ENCODE results near the gene DKC1.
"Not testable (repeated sequence)": the region's sequence is repeated elsewhere in the genome, so short reads cannot be mapped to it uniquely, and the experiment has no call there.

DKC1 gene

GRCh38 chrX:154817048-154817618 is 54.5 kb downstream of the DKC1 start:
- not testable (repeated sequence) for H3K27me3 ChIP-seq (ENCODE audit: control insufficient read depth in 1 of 2, insufficient read depth in 2 of 2, low read length in 2 of 2); H3K9me3 ChIP-seq (ENCODE audit: control insufficient read depth in 1 of 2, low read length in 2 of 2); H3K36me3 ChIP-seq (ENCODE audit: control insufficient read depth in 1 of 2, insufficient read depth in 2 of 2, low read length in 2 of 2); H3K9ac ChIP-seq (ENCODE audit: low read depth in 1 of 2, low read length in 2 of 2); H3K4me3 ChIP-seq (ENCODE audit: low read depth in 1 of 2, low read length in 2 of 2); H3K4me1 ChIP-seq (ENCODE audit: control insufficient read depth in 1 of 2, insufficient read depth in 2 of 2, low read length in 2 of 2); H3K27ac ChIP-seq (ENCODE audit: low read depth, low read length)

GRCh38 chrX:154818916-154819770 is 56.5 kb downstream of the DKC1 start:
- Histone ChIP-seq H3K9me3 (ENCODE audit: control insufficient read depth in 1 of 2, low read length in 2 of 2) (no peaks in the 10 kb centered on the region), H3K9ac (ENCODE audit: low read depth in 1 of 2, low read length in 2 of 2) (no peak overlapping the region), H3K36me3 (ENCODE audit: control insufficient read depth in 1 of 2, insufficient read depth in 2 of 2, low read length in 2 of 2) (no peaks in the 10 kb centered on the region), H3K4me3 (ENCODE audit: low read depth in 1 of 2, low read length in 2 of 2) (no peak overlapping the region), H3K27ac (ENCODE audit: low read depth, low read length) (no peak overlapping the region), H3K4me1 (ENCODE audit: control insufficient read depth in 1 of 2, insufficient read depth in 2 of 2, low read length in 2 of 2) (no peaks in the 10 kb centered on the region), H3K27me3 (ENCODE audit: control insufficient read depth in 1 of 2, insufficient read depth in 2 of 2, low read length in 2 of 2) (no peaks in the 10 kb centered on the region)

GRCh38 chrX:154819771-154820341 is 57.2 kb downstream of the DKC1 start:
- no peak overlapping the region for H3K9ac ChIP-seq (ENCODE audit: low read depth in 1 of 2, low read length in 2 of 2)
- no peaks in the 10 kb centered on the region for H3K9me3 ChIP-seq (ENCODE audit: control insufficient read depth in 1 of 2, low read length in 2 of 2)
- no peaks in the 10 kb centered on the region for H3K4me1 ChIP-seq (ENCODE audit: control insufficient read depth in 1 of 2, insufficient read depth in 2 of 2, low read length in 2 of 2)
- no peak overlapping the region for H3K27ac ChIP-seq (ENCODE audit: low read depth, low read length)
- H3K4me3 ChIP-seq (ENCODE audit: low read depth in 1 of 2, low read length in 2 of 2) = no peak overlapping the region
- no peaks in the 10 kb centered on the region for H3K36me3 ChIP-seq (ENCODE audit: control insufficient read depth in 1 of 2, insufficient read depth in 2 of 2, low read length in 2 of 2)
- H3K27me3 ChIP-seq (ENCODE audit: control insufficient read depth in 1 of 2, insufficient read depth in 2 of 2, low read length in 2 of 2) = no peaks in the 10 kb centered on the region

GRCh38 chrX:154821523-154821922 is 58.9 kb downstream of the DKC1 start:
- Histone ChIP-seq H3K9me3 (ENCODE audit: control insufficient read depth in 1 of 2, low read length in 2 of 2) (no peaks in the 10 kb centered on the region), H3K27ac (ENCODE audit: low read depth, low read length) (no peak overlapping the region), H3K4me1 (ENCODE audit: control insufficient read depth in 1 of 2, insufficient read depth in 2 of 2, low read length in 2 of 2) (no peaks in the 10 kb centered on the region), H3K4me3 (ENCODE audit: low read depth in 1 of 2, low read length in 2 of 2) (no peak overlapping the region), H3K27me3 (ENCODE audit: control insufficient read depth in 1 of 2, insufficient read depth in 2 of 2, low read length in 2 of 2) (no peaks in the 10 kb centered on the region), H3K9ac (ENCODE audit: low read depth in 1 of 2, low read length in 2 of 2) (no peak overlapping the region), H3K36me3 (ENCODE audit: control insufficient read depth in 1 of 2, insufficient read depth in 2 of 2, low read length in 2 of 2) (no peaks in the 10 kb centered on the region)

- H3K4me1 ChIP-seq (ENCODE audit: control insufficient read depth in 1 of 2, insufficient read depth in 2 of 2, low read length in 2 of 2) = no peaks in the 10 kb centered on the region
- no peaks in the 10 kb centered on the region for H3K36me3 ChIP-seq (ENCODE audit: control insufficient read depth in 1 of 2, insufficient read depth in 2 of 2, low read length in 2 of 2)
- no peak overlapping the region for H3K27ac ChIP-seq (ENCODE audit: low read depth, low read length)
- no peaks in the 10 kb centered on the region for H3K9me3 ChIP-seq (ENCODE audit: control insufficient read depth in 1 of 2, low read length in 2 of 2)
- no peak overlapping the region for H3K4me3 ChIP-seq (ENCODE audit: low read depth in 1 of 2, low read length in 2 of 2)
- no peaks in the 10 kb centered on the region for H3K27me3 ChIP-seq (ENCODE audit: control insufficient read depth in 1 of 2, insufficient read depth in 2 of 2, low read length in 2 of 2)
- H3K9ac ChIP-seq (ENCODE audit: low read depth in 1 of 2, low read length in 2 of 2) = no peak overlapping the region
Observed at GRCh38 chrX:154822029-154822428, 59.4 kb downstream of the DKC1 start.

GRCh38 chrX:154824638-154825037 is 62.0 kb downstream of the DKC1 start:
- Histone ChIP-seq H3K36me3 (ENCODE audit: control insufficient read depth in 1 of 2, insufficient read depth in 2 of 2, low read length in 2 of 2) (no peaks in the 10 kb centered on the region), H3K4me1 (ENCODE audit: control insufficient read depth in 1 of 2, insufficient read depth in 2 of 2, low read length in 2 of 2) (peaks cover 18% of the 10 kb centered on the region in 2 donors), H3K27me3 (ENCODE audit: control insufficient read depth in 1 of 2, insufficient read depth in 2 of 2, low read length in 2 of 2) (no peaks in the 10 kb centered on the region), H3K9me3 (ENCODE audit: control insufficient read depth in 1 of 2, low read length in 2 of 2) (no peaks in the 10 kb centered on the region), H3K4me3 (ENCODE audit: low read depth in 1 of 2, low read length in 2 of 2) (no peak overlapping the region), H3K27ac (ENCODE audit: low read depth, low read length) (no peak overlapping the region), H3K9ac (ENCODE audit: low read depth in 1 of 2, low read length in 2 of 2) (no peak overlapping the region)

GRCh38 chrX:154825586-154825985 is 62.9 kb downstream of the DKC1 start:
- H3K27ac ChIP-seq (ENCODE audit: low read depth, low read length); H3K9me3 ChIP-seq (ENCODE audit: control insufficient read depth in 1 of 2, low read length in 2 of 2): not testable (repeated sequence)

More at GRCh38 chrX:154825586-154825985, 62.9 kb downstream of the DKC1 start:
- H3K9ac ChIP-seq (ENCODE audit: low read depth in 1 of 2, low read length in 2 of 2); H3K4me3 ChIP-seq (ENCODE audit: low read depth in 1 of 2, low read length in 2 of 2); H3K27me3 ChIP-seq (ENCODE audit: control insufficient read depth in 1 of 2, insufficient read depth in 2 of 2, low read length in 2 of 2); H3K36me3 ChIP-seq (ENCODE audit: control insufficient read depth in 1 of 2, insufficient read depth in 2 of 2, low read length in 2 of 2): not testable (repeated sequence)
- peaks cover 18% of the 10 kb centered on the region in 2 donors for H3K4me1 ChIP-seq (ENCODE audit: control insufficient read depth in 1 of 2, insufficient read depth in 2 of 2, low read length in 2 of 2)

Measured in duodenal mucosa (tissue), 2 donors.